Brain microvascular endothelial cell (primary cell): ENCODE data around the gene DIP2B.

Experiments used
- DNase-seq: peaks from one replicate; pipeline ENCODE4 v3.0.0-alpha.2; 2020
- H3K27ac ChIP-seq: fragments of 250-450 bp; sonication (Bioruptor Pico); 2 replicates; pipeline ENCODE4 v1.5.1; 2020; ENCODE audit warnings: mild to moderate bottlenecking, moderate library complexity
- H3K27me3 ChIP-seq: fragments of 250-450 bp; sonication (Bioruptor Pico); replicated peaks from 2 replicates; pipeline ENCODE4 v1.5.1; 2020; ENCODE audit warnings: mild to moderate bottlenecking
- H3K36me3 ChIP-seq: fragments of 250-450 bp; sonication (Bioruptor Pico); replicated peaks from 2 replicates; pipeline ENCODE4 v1.5.1; 2020; ENCODE audit warnings: mild to moderate bottlenecking
- H3K4me3 ChIP-seq: 2 replicates; pipeline ENCODE4 v1.5.1; 2011; ENCODE audit warnings: low read depth, mild to moderate bottlenecking, control low read depth, low read length, moderate library complexity
- CTCF ChIP-seq: IDR thresholded peaks from 2 replicates; pipeline ENCODE4 v1.5.1; 2011; ENCODE audit warnings: low read depth, mild to moderate bottlenecking, moderate library complexity, low read length, control low read depth, inconsistent platforms; ENCODE audit errors: missing control alignments
- in situ Hi-C: cut with HindIII; loops from 2 replicates; pipeline ENCODE4 v1.10.0; 2017; ENCODE audit warnings: low sequenced_read_pairs, low pct_ligation_motif_present

DIP2B gene

GRCh38 chr12:50507930-50508329 is 3.1 kb downstream of the DIP2B start:
- no peaks in the 10 kb centered on the region for H3K27me3 ChIP-seq
- no peaks in the 10 kb centered on the region for H3K36me3 ChIP-seq
- no peak for DNase-seq
- H3K4me3 ChIP-seq = no peak overlapping the region
- no peak for TF ChIP-seq CTCF
- H3K27ac ChIP-seq = no peak overlapping the region
- in situ Hi-C loops = no loop called here

GRCh38 chr12:50508414-50508813 is 3.6 kb downstream of the DIP2B start:
- TF ChIP-seq CTCF = no peak
- Histone ChIP-seq H3K27ac (no peak overlapping the region), H3K36me3 (no peaks in the 10 kb centered on the region), H3K4me3 (no peak overlapping the region), H3K27me3 (no peaks in the 10 kb centered on the region)
- in situ Hi-C loops = no loop called here
- DNase-seq = no peak

GRCh38 chr12:50508970-50509663 is 4.3 kb downstream of the DIP2B start:
- no peak for TF ChIP-seq CTCF
- no peak overlapping the region for H3K4me3 ChIP-seq
- no peak for DNase-seq
- H3K36me3 ChIP-seq = no peaks in the 10 kb centered on the region
- in situ Hi-C loops = no loop called here
- no peak overlapping the region for H3K27ac ChIP-seq
- H3K27me3 ChIP-seq = no peaks in the 10 kb centered on the region

GRCh38 chr12:50514526-50515276 is 9.9 kb downstream of the DIP2B start:
- H3K27ac ChIP-seq = no peak overlapping the region
- no peak for DNase-seq
- H3K36me3 ChIP-seq = no peaks in the 10 kb centered on the region
- no peak overlapping the region for H3K4me3 ChIP-seq
- no peak for TF ChIP-seq CTCF
- in situ Hi-C loops = no loop called here
- no peaks in the 10 kb centered on the region for H3K27me3 ChIP-seq

- no peaks in the 10 kb centered on the region for H3K27me3 ChIP-seq
- peak; percentile 24 for DNase-seq
- in situ Hi-C loops = no loop called here
- H3K36me3 ChIP-seq = no peaks in the 10 kb centered on the region
- TF ChIP-seq CTCF = no peak
- no peak overlapping the region for H3K27ac ChIP-seq
- H3K4me3 ChIP-seq = no peak overlapping the region
Observed at GRCh38 chr12:50515587-50515986, 10.8 kb downstream of the DIP2B start.
